Fibroblast of the conjunctiva (primary cell): ENCODE measurements around the gene FFAR3.

Experiments
- DNase-seq: peaks from one replicate; pipeline ENCODE4 v3.0.0-alpha.2; 2010; ENCODE audit warnings: low read depth

Gene FFAR3

DNA sequence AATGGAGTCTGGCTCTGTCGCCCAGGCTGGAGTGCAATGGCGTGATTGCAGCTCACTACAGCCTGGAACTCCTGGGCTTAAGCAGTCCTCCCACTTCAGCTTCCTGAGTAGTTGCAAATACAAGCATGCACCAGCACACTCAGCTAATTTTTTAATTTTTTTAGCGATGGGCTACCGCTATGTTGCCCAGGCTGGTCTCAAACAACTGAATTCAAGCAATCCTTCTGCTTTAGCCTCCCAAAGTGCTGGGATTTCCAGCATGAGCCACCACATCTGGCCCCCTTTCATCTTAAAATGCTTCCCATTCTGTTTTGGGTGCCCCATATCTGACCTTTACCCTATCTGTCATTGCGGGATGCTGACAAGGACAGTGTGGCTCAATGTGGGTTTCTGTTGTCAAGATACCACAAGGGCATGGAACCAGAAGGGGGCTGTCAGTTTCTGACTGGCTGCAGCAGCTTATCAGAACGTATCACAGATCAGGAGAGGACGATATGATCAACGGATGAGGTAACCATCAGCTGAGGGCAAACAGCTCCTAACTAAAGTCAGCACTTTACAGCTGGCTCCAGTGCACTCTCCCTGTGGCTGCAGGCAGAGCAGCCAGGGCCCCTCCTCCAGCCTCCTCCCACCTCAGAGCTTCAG lies 45.0 kb downstream of the FFAR3 start:
- DNase-seq, result no peak

DNA sequence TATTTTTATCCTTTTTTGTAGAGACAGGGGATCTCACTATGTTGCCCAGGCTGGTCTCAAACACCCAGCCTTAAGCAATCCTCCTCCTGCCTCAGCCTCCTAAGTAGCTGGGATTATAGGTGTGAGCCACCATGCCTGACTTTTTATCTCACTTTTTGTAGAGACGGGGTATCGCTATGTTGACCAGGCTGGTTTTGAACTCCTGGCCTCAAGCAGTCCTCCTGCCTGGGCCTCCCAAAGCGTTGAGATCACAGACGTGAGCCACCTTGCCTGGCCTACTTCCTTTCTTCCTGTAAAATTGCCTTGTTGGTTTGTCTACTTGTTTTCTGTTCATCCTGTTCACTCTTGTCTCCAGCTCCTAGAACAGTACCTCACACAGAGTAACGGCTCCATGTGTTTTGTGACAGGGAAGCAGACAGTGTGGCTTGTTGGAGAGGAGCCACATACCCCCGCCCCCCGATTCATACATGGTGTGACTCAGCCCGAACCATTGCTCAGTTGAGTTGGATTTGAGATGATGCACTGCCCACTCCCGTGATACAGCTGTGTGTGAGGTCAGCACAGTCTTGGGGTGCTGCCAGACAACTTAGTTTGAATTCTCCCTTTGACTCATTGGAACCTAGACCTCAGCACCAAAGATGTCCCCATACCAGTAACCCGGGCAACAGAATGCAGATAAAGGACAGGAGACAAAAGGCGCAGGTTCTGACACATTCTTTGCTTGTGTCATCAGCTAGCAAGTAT lies 46.8 kb downstream of the FFAR3 start:
- DNase-seq, result peak; percentile 57

DNA sequence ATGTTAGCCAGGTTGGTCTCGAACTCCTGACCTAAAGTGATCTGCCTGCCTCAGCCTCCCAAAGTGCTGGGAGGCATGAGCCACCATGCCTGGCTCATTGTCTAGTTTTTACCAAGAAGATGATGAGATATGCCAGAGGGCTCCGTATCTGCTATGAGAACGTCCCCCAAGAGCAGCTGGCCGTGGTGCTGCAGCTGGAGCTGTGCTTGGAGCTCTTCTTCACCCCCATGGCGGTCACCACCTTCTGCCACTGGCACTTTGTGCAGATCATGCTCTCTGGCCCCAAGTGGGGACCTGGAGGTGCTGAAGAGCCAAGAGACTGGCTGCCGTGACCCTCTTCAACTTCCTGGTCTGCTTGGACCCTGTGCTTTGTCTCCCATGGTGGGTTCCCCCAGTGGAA lies 49.4 kb downstream of the FFAR3 start:
- no peak for DNase-seq

DNA sequence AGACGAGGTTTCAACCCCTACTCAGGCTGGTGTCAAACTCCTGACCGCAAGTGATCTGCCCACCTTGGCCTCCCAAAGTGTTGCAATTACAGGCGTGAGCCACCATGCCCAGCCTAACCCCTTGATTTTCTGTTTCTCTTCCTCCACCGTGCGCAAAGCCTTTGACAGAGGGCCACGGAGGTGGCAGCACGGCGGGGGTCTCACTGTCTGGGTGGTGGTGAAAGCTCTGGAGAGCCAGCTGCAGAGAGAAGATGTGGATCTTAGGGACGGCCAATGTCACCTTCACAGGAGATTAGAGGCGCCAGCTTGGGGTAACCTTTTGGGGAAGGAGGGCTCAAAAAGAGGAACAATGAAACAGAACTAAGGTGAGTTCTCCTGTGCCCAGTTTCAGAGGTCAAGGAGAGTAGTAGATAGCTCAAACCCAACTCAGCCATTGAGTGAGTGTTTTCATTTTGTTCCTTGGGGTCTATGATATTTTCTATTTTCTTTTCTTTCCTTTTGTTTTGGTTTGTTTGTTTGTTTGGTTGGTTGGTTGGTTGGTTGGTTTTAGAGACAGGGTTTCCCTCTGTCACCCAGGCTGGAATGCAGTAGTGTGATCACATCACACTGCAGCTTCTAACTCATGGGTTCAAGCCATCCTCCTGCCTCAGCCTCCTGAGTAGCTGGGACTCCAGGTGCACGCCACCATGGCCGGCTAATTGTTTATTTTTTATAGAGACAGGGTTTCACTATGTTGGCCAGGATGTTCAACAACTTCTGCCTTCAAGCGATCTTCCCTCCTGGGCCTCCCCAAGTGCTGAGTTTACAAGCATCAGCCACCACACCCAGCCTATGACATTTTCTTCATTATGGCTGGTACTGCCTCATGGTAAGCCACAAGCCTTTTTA lies 50.3 kb downstream of the FFAR3 start:
- no peak for DNase-seq

DNA sequence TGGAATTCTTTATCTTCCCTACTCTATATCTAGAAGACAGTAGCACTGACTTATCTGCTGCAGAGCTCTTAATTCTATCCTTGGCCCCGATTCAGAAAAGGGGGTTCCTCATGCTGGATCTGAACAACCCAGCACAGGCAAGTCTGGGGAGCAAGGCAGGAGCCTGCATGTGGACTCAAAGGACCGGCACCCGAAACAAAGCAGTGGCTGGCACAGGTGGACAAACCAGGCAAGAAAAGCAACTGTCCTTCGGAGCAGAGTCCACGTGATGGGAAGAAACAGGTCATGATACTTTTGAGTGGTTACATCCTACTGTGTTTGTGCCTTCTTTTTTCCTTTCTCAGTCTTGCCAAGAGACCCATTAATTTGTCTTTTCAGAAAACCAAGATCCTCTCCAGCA lies 50.9 kb downstream of the FFAR3 start:
- no peak for DNase-seq
